K562 (cell line): ENCODE measurements around the gene ZEB2. TPM values are rescaled to one million over a fixed set of nuclear protein-coding genes. Genes with fewer than 3 reads are reported as not detected.
A peak's percentile ranks its signal among the peaks of the same experiment; 100 is the strongest.

Source experiments
- BRD9 ChIP-seq: fragments of 450-650 bp; IDR thresholded peaks from 2 replicates; pipeline ENCODE4 v1.6.1; 2018; ENCODE audit warnings: low read depth; ENCODE audit not compliant: partially characterized antibody
- CBX1 ChIP-seq: sonication (generic); IDR thresholded peaks from 2 replicates; pipeline ENCODE4 v1.6.1; 2016; ENCODE audit warnings: antibody characterized with exemption, low read depth, mild to moderate bottlenecking
- CBX8 ChIP-seq: fragments of 200-600 bp; sonication (generic); IDR thresholded peaks from 2 replicates; pipeline ENCODE4 v1.6.1; 2012; ENCODE audit warnings: borderline replicate concordance, mixed run types, low read depth, mild to moderate bottlenecking, moderate library complexity, mixed read lengths, low read length, control low read depth, inconsistent platforms; ENCODE audit not compliant: poor library complexity, severe bottlenecking; ENCODE audit errors: extremely low read depth
- CXXC5 ChIP-seq: fragments of 250-450 bp; sonication (Bioruptor Pico); IDR thresholded peaks from 2 replicates; pipeline ENCODE4 v1.8.0; 2022; ENCODE audit warnings: inconsistent platforms, mild to moderate bottlenecking, moderate library complexity
- DIDO1 ChIP-seq: fragments of 450-650 bp; IDR thresholded peaks from 2 replicates; pipeline ENCODE4 v1.6.1; 2016; ENCODE audit warnings: low read depth, missing biosample characterization, missing genetic modification characterization
- DPF2 ChIP-seq: fragments of 450-650 bp; IDR thresholded peaks from 2 replicates; pipeline ENCODE4 v1.6.1; 2016
- ELF1 ChIP-seq: fragments of 200-800 bp; sonication (Bioruptor generic); IDR thresholded peaks from 2 replicates; pipeline ENCODE4 v1.6.1; 2016; ENCODE audit warnings: missing genetic modification characterization, missing compliant biosample characterization
- HNRNPH1 ChIP-seq: fragments of 200-400 bp; formaldehyde crosslinking; optimal IDR thresholded peaks from 2 replicates; pipeline ENCODE3; 2017; ENCODE audit warnings: low read depth, mild to moderate bottlenecking, low read length, moderate library complexity
- KAT7 ChIP-seq: sonication (generic); formaldehyde crosslinking; IDR thresholded peaks from 2 replicates; pipeline ENCODE4 v1.8.0; 2022; ENCODE audit warnings: missing genetic modification reagents, mild to moderate bottlenecking, borderline replicate concordance
- KDM2B ChIP-seq: fragments of 250-450 bp; sonication (Bioruptor Pico); IDR thresholded peaks from 2 replicates; pipeline ENCODE4 v1.8.0; 2021; ENCODE audit warnings: mild to moderate bottlenecking, moderate library complexity
- L3MBTL2 ChIP-seq: fragments of 450-650 bp; IDR thresholded peaks from 2 replicates; pipeline ENCODE4 v1.6.1; 2016; ENCODE audit warnings: mild to moderate bottlenecking, moderate library complexity
- NRF1 ChIP-seq, 2 experiments: fragments of 450-650 bp; IDR thresholded peaks in 1 of 2; conservative IDR thresholded peaks in 1 of 2; 2 replicates each; pipeline ENCODE4 v1.6.1; 2014; ENCODE audit warnings: mild to moderate bottlenecking in 2 of 2
- RBBP5 ChIP-seq: fragments of 200-600 bp; sonication (generic); IDR thresholded peaks from 2 replicates; pipeline ENCODE4 v1.6.1; 2012; ENCODE audit warnings: borderline replicate concordance, mild to moderate bottlenecking, low read length, control low read depth, inconsistent platforms; ENCODE audit not compliant: insufficient read depth, poor library complexity, severe bottlenecking
- SAFB ChIP-seq: fragments of 200-400 bp; formaldehyde crosslinking; IDR thresholded peaks from 2 replicates; pipeline ENCODE4 v1.6.1; 2017; ENCODE audit warnings: low read depth, low read length, borderline replicate concordance
- SAP30 ChIP-seq: fragments of 200-600 bp; sonication (generic); IDR thresholded peaks from 2 replicates; pipeline ENCODE4 v1.6.1; 2012; ENCODE audit warnings: borderline replicate concordance, low read depth, mild to moderate bottlenecking, moderate library complexity, low read length, control low read depth, inconsistent platforms; ENCODE audit not compliant: insufficient read depth, poor library complexity, severe bottlenecking
- SLC30A9 ChIP-seq: fragments of 250-450 bp; sonication (Bioruptor Pico); IDR thresholded peaks from 2 replicates; pipeline ENCODE4 v1.8.0; 2022; ENCODE audit warnings: mild to moderate bottlenecking, moderate library complexity
- SMARCA5 ChIP-seq: fragments of 450-650 bp; IDR thresholded peaks from 2 replicates; pipeline ENCODE4 v1.6.1; 2016
- TAF1 ChIP-seq: IDR thresholded peaks from 2 replicates; pipeline ENCODE4 v1.6.1; 2011; ENCODE audit warnings: mild to moderate bottlenecking, low read length, moderate library complexity; ENCODE audit not compliant: insufficient read depth, control insufficient read depth, severe bottlenecking; ENCODE audit errors: extremely low read depth
- TEAD4 ChIP-seq, 2 experiments: sonication (generic) in 1 of 2; formaldehyde crosslinking in 1 of 2; IDR thresholded peaks; 2 replicates each; pipeline versions ENCODE4 v1.6.1 to v1.8.0; 2012 to 2022; ENCODE audit warnings: borderline replicate concordance in 1 of 2, inconsistent platforms in 1 of 2, low read length in 1 of 2, mild to moderate bottlenecking in 1 of 2, missing genetic modification reagents in 1 of 2
- ZC3H11A ChIP-seq: IDR thresholded peaks from 2 replicates; pipeline ENCODE4 v1.6.1; 2012; ENCODE audit warnings: low read depth, low read length, improper control_type of control experiment
- ZNF282 ChIP-seq: sonication (generic); formaldehyde crosslinking; IDR thresholded peaks from 2 replicates; pipeline ENCODE4 v1.8.1; 2023; ENCODE audit warnings: missing genetic modification reagents
- ZNF766 ChIP-seq: fragments of 200-800 bp; sonication (Bioruptor generic); conservative IDR thresholded peaks from 2 replicates; pipeline ENCODE4 v1.6.1; 2016; ENCODE audit warnings: missing genetic modification characterization, missing compliant biosample characterization
- polyA plus RNA-seq, 8 experiments: library from polyadenylated mRNA; depleted of rRNA in 4 of 8; stranded (reverse) in 5 of 8; unstranded in 3 of 8; fragments of >200 nt; fragmentation: Nextera tagmentation in 2 of 8; fragmentation: Illumina TruSeq in 1 of 8; extraction: Ambion mirVana in 2 of 8; extraction: Trizol in 1 of 8; gene quantifications; 2 replicates each; pipeline versions ENCODE4 v1.2.1 to v1.2.3, GENCODE V29; 2011 to 2014; ENCODE audit warnings: inconsistent platforms in 1 of 8, missing spikeins in 1 of 8
- total RNA-seq, 7 experiments: library from RNA; depleted of rRNA in 6 of 7; stranded (reverse); fragments of >200 nt in 6 of 7; fragmentation: Illumina TruSeq in 2 of 7; extraction: Trizol in 2 of 7; gene quantifications; 2 replicates each; pipeline versions ENCODE4 v1.2.1 to v1.2.3, GENCODE V29; 2011 to 2021; ENCODE audit warnings: low replicate concordance in 1 of 7
- TF ChIP-seq, protein P1 (sequence below): sonication (generic); formaldehyde crosslinking; IDR thresholded peaks from 2 replicates; pipeline ENCODE4 v1.8.0; 2022; ENCODE audit warnings: missing genetic modification reagents, mild to moderate bottlenecking, borderline replicate concordance
- TF ChIP-seq, protein P2 (sequence below): fragments of 250-450 bp; sonication (Bioruptor Pico); IDR thresholded peaks from 2 replicates; pipeline ENCODE4 v1.5.1; 2021; ENCODE audit warnings: mild to moderate bottlenecking
- TF ChIP-seq, protein P3 (sequence below): fragments of 450-650 bp; IDR thresholded peaks from 2 replicates; pipeline ENCODE4 v1.6.1; 2018; ENCODE audit warnings: mild to moderate bottlenecking, low read depth; ENCODE audit not compliant: partially characterized antibody

ZEB2 gene
- total and polyA plus RNA-seq, 9 of the 15 experiments (the other 6 are each of a cell fraction or from before 2014, with no cell fraction given), result 15.1 to 113 (median 72.3) TPM

DNA sequence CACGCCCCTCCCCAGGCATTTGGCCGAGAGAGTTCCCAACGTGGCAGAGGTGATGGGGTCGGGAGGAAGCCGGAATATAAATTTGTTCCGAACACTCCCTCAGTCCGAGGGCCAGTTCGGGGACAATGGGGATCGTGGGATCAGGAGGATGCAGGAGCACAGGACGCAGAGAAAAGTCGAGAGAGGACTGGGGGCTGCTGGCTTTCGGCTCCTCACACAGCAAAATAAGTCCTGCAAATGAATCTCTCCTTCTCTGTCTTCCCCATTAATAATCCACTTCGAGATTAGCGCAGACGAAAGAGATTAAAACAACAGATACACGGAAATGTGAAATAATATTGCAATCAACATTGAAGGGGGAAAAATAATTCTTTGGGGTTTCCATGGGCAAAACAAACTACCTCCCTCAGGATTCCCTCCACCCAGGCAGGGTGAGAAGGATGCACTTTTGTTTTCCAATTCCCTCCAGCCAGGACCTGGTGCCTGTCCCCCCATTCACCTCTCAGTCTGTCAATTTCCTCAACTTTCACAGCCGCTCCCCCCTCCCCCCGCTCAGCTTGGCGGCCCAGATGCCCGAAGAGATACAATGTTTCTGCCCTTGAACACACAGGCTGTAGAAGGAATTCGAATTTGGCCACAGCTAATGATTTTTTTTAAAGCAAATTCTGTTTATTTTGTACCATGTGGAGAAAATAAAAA is 3.1 kb upstream of the ZEB2 start (continued):
- TF ChIP-seq, protein P1, sequence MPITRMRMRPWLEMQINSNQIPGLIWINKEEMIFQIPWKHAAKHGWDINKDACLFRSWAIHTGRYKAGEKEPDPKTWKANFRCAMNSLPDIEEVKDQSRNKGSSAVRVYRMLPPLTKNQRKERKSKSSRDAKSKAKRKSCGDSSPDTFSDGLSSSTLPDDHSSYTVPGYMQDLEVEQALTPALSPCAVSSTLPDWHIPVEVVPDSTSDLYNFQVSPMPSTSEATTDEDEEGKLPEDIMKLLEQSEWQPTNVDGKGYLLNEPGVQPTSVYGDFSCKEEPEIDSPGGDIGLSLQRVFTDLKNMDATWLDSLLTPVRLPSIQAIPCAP (CRISPR knock-in tag), result no peak
- TF ChIP-seq ZNF766 (no peak), CBX8 (no peak), SMARCA5 (no peak), ZC3H11A (no peak), KAT7 (CRISPR knock-in tag) (no peak), RBBP5 (peak; percentile 46), NRF1 (conservative IDR thresholded peaks at IDR 0.05 in 1 of 2, IDR thresholded peaks at IDR 0.05 in 1 of 2) (no peak), L3MBTL2 (no peak), TEAD4 (IDR thresholded peaks at IDR 0.05; ENCODE audit: low read length) (no peak), TEAD4 (CRISPR knock-in tag; IDR thresholded peaks at IDR 0.05; ENCODE audit: borderline replicate concordance) (no peak), BRD9 (peak; percentile 10), SLC30A9 (CRISPR knock-in tag) (no peak), HNRNPH1 (no peak), ZNF282 (CRISPR knock-in tag) (no peak), ELF1 (no peak), SAP30 (no peak), CBX1 (no peak), DPF2 (peak; percentile 71), SAFB (no peak), DIDO1 (tag) (no peak), TAF1 (no peak), CXXC5 (CRISPR knock-in tag) (0 out of 2 replicates have a peak, but pooled peaks have one; percentile 11), KDM2B (CRISPR knock-in tag) (no peak)
- TF ChIP-seq, protein P2, sequence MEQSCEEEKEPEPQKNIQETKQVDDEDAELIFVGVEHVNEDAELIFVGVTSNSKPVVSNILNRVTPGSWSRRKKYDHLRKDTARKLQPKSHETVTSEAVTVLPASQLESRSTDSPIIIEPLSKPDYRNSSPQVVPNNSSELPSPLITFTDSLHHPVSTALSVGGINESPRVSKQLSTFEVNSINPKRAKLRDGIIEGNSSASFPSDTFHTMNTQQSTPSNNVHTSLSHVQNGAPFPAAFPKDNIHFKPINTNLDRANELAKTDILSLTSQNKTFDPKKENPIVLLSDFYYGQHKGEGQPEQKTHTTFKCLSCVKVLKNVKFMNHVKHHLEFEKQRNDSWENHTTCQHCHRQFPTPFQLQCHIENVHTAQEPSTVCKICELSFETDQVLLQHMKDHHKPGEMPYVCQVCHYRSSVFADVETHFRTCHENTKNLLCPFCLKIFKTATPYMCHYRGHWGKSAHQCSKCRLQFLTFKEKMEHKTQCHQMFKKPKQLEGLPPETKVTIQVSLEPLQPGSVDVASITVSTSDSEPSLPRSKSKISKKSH (CRISPR knock-in tag), result no peak
- TF ChIP-seq, protein P3, sequence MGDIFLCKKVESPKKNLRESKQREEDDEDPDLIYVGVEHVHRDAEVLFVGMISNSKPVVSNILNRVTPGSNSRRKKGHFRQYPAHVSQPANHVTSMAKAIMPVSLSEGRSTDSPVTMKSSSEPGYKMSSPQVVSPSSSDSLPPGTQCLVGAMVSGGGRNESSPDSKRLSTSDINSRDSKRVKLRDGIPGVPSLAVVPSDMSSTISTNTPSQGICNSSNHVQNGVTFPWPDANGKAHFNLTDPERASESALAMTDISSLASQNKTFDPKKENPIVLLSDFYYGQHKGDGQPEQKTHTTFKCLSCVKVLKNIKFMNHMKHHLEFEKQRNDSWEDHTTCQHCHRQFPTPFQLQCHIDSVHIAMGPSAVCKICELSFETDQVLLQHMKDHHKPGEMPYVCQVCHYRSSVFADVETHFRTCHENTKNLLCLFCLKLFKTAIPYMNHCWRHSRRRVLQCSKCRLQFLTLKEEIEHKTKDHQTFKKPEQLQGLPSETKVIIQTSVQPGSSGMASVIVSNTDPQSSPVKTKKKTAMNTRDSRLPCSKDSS, result no peak
